H7 (cell line): ENCODE data around the gene DUSP6. TPM values are rescaled to one million over a fixed set of nuclear protein-coding genes. Genes with fewer than 3 reads are reported as not detected.

Source experiments
- DNase-seq: peaks from one replicate; pipeline ENCODE4 v3.0.0; 2012
- H3K27me3 ChIP-seq: 2 replicates; pipeline ENCODE4 v1.6.0; 2011; ENCODE audit warnings: mild to moderate bottlenecking, low read length; ENCODE audit not compliant: control insufficient read depth, insufficient read depth
- H3K36me3 ChIP-seq: replicated peaks from 2 replicates; pipeline ENCODE4 v1.5.1; 2011; ENCODE audit warnings: low read length; ENCODE audit not compliant: control insufficient read depth, insufficient read depth
- H3K4me3 ChIP-seq: 2 replicates; pipeline ENCODE4 v1.5.1; 2011; ENCODE audit warnings: low read depth, mild to moderate bottlenecking, control low read depth, low read length, moderate library complexity; ENCODE audit not compliant: insufficient read depth
- total RNA-seq: library from RNA; depleted of rRNA; stranded (reverse); fragments of >200 nt; shearing (Covaris generic); gene quantifications from 2 replicates; pipeline ENCODE4 v1.2.3, GENCODE V29; 2014; rRNA removed

Gene DUSP6, protein sequence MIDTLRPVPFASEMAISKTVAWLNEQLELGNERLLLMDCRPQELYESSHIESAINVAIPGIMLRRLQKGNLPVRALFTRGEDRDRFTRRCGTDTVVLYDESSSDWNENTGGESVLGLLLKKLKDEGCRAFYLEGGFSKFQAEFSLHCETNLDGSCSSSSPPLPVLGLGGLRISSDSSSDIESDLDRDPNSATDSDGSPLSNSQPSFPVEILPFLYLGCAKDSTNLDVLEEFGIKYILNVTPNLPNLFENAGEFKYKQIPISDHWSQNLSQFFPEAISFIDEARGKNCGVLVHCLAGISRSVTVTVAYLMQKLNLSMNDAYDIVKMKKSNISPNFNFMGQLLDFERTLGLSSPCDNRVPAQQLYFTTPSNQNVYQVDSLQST
- total RNA-seq: 106 and 112 TPM in 2 replicates

- DNase-seq: peak; percentile 94
- Histone ChIP-seq H3K4me3 (peak within 1 kb of the TSS; percentile 88), H3K27me3 (peaks cover 31% of the 10 kb centered on the region), H3K36me3 (peaks cover 8% of the 10 kb centered on the region)
Observed at GRCh38 chr12:89352492-89353187, at the start of gene DUSP6. TSS of gene DUSP6 (minus strand) at chr12:89352501. CDS start at chr12:89352039, 462 bp downstream.

DNA sequence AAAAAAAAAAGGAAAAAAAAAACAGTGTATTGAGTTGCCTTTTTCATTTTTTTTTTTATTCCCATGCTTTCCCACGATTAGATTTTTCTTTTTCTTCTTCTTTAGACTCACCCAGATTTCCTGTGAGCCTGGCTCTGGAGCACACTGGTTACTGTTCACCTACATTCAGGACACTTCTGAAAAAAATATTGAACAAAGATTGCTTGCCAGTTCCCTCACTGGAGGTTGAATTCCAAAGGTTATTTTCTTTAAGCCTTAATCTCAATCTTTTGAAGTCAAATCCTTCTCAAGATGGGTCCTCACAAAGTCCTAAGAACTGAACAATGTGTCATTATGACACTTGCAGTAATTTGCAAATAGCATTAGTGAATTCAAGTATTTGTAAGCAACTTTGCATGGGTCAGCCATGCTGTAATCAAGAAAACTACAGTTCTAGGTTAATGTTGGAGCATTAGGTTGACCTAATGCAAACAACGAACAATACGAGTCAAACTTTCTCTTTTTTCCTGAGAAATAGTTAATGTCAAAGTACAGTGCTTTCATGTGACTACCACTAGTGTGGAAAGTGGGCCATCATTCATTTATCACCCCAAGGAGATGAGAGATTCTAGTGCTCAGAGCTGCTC, 49.2 kb upstream of the DUSP6 start:
- no peak overlapping the region for H3K4me3 ChIP-seq
- no peak for DNase-seq
- no peaks in the 10 kb centered on the region for H3K36me3 ChIP-seq
- no peaks in the 10 kb centered on the region for H3K27me3 ChIP-seq

DNA sequence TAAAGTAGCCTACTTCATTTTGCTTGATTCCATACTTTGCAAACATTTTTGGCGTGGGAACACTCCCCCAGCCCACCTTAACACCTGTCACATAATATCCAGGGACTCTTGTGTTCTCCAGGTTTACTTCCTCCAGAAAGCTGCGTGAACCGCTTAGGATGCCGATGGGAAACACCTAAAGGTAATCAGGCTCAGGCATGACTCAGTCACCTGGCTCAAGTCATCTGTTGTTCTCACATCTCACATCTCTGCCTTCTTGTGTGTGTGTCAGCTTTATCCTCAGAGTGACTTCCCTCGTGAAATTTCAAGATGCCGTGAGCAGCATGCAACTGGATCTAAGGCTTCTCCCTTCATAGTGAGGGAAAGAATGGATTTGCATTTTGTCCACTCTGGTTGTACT, 48.1 kb upstream of the DUSP6 start:
- Histone ChIP-seq H3K4me3 (no peak overlapping the region), H3K27me3 (no peaks in the 10 kb centered on the region), H3K36me3 (no peaks in the 10 kb centered on the region)
- DNase-seq: no peak

- peak; percentile 33 for DNase-seq
- Histone ChIP-seq H3K36me3 (no peaks in the 10 kb centered on the region), H3K4me3 (no peak overlapping the region), H3K27me3 (no peaks in the 10 kb centered on the region)
Observed at GRCh38 chr12:89395712-89396111, 43.4 kb upstream of the DUSP6 start.

DNA sequence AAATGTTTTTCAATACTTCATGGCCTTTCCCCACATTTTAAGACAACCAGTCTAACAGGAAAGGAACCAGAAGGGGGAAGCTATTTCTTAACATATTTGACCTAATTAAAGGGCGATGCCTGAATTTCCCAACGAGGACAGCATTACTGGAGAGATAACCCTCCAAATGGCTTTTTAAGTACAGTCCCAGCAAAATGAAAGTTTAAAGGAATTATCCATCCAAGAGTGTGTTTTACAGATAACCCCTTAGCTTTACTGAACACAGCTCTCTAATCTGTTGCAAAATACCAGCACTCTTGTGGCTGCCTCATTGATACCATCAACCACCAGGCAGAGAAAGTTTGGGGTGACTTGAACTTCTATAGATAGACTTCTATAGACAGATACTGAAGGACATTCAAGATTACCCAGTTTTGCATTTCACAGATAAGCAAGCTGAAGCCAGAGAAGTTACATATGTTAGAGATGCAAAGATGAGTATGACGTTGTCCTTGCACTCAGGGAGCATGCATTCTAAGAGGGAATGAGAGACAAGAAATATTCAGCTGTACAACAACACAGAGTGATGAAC, 41.3 kb upstream of the DUSP6 start:
- Histone ChIP-seq H3K36me3 (no peaks in the 10 kb centered on the region), H3K4me3 (no peak overlapping the region), H3K27me3 (no peaks in the 10 kb centered on the region)
- no peak for DNase-seq

GRCh38 chr12:89392391-89392790, 40.1 kb upstream of the DUSP6 start:
- H3K4me3 ChIP-seq: no peak overlapping the region
- no peaks in the 10 kb centered on the region for H3K27me3 ChIP-seq
- DNase-seq: no peak
- H3K36me3 ChIP-seq: no peaks in the 10 kb centered on the region

- no peaks in the 10 kb centered on the region for H3K27me3 ChIP-seq
- DNase-seq: no peak
- no peaks in the 10 kb centered on the region for H3K36me3 ChIP-seq
- no peak overlapping the region for H3K4me3 ChIP-seq
Observed at GRCh38 chr12:89391726-89392336, 39.5 kb upstream of the DUSP6 start.

DNA sequence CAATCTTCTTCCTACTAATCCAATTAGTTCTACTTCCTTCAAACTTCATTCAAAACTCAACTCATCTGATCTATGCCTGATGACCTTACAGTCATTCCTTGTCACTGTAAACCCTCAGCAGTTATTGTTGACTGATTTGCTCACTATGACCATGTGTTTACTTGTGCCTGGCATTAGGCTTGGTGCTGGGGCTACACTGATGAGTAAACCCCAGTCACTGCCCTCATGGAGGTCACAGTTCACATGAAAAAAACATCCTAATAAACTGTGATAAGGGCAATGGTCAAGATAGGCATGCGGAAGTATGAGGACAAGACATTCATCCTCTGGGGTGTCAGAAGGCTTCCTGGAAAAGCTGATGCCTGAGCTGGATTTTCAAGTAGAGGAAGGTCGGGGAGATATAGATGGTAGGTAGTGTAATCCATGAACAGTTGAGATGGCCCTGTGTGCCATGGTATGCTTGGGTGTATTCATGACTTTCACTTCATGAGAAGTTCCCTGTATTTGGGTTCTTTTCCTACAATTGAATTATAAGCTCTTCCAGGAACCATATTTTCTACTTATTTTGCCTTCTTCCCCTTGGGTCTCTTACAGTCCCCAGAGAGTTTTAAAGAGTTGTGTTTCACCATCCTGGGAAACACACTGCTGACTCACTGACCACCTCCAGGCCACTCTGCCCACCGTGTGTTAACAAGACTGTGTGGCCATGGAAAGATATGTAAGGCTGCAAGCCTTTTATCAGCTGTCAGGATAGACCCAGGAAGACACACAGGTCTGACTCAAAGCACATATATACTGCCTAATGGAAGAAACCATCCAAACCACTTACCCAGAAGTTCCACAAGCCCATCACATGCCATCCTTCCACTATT, 38.7 kb upstream of the DUSP6 start:
- Histone ChIP-seq H3K4me3 (no peak overlapping the region), H3K36me3 (no peaks in the 10 kb centered on the region), H3K27me3 (no peaks in the 10 kb centered on the region)
- no peak for DNase-seq

GRCh38 chr12:89389755-89390661, 37.7 kb upstream of the DUSP6 start:
- Histone ChIP-seq H3K4me3 (no peak overlapping the region), H3K36me3 (no peaks in the 10 kb centered on the region), H3K27me3 (no peaks in the 10 kb centered on the region)
- DNase-seq: no peak

GRCh38 chr12:89386138-89386537, 33.8 kb upstream of the DUSP6 start:
- DNase-seq: no peak
- Histone ChIP-seq H3K4me3 (no peak overlapping the region), H3K36me3 (no peaks in the 10 kb centered on the region)

GRCh38 chr12:89384807-89385206, 32.5 kb upstream of the DUSP6 start:
- Histone ChIP-seq H3K36me3 (no peaks in the 10 kb centered on the region), H3K4me3 (no peak overlapping the region), H3K27me3 (no peaks in the 10 kb centered on the region)
- DNase-seq: no peak

More at GRCh38 chr12:89386138-89386537, 33.8 kb upstream of the DUSP6 start:
- H3K27me3 ChIP-seq: no peaks in the 10 kb centered on the region

DNA sequence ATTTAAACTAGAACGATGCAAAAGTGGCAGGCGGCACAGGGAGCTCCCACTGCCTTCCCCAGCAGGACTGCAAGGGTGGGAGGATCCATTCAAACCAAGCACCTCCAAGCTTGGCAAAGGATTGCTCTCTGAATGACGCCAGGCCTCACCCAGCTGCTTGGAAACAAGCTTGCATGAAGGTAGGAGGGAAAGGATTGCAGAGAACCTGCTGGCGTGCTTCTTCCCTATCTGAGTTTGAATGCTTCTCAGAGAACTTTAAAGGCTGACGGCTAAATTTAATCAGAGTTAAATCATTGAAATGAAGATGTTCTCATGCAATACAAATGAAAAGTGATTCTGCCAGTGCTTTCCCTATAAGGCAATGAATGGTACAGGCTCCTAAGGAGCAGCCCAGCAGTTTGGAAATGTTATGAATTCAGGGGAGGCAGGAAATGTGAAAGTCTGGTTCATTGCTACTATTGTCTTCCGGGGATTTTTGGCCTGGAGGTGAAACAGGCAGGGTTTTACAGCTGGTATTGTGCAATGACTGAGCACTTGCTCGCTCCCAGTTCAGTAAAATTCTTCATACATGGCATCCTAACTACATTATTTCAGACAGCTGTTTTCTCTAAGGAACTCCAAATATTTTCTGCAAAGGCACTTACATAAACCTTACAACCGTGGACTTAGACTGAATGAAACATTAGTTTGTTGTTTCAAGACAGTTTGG, 31.9 kb upstream of the DUSP6 start:
- no peaks in the 10 kb centered on the region for H3K36me3 ChIP-seq
- DNase-seq: peak; percentile 62
- H3K4me3 ChIP-seq: no peak overlapping the region
- H3K27me3 ChIP-seq: no peaks in the 10 kb centered on the region
